DND-41 (cell line): ENCODE measurements around the gene TSPAN14.
A peak's percentile ranks its signal among the peaks of the same experiment; 100 is the strongest.

ENCODE experiments used
- ATAC-seq: fragments of 200-7000 bp; cut with Tn5 transposase; 3 replicates; pipeline ENCODE4 v1.9.1; 2021; ENCODE audit warnings: low read depth; ENCODE audit not compliant: insufficient read depth
- DNase-seq: peaks from one replicate; pipeline ENCODE4 v3.0.0-alpha.2; 2020
- H2AFZ ChIP-seq: 2 replicates; pipeline ENCODE4 v1.6.0; 2012; ENCODE audit warnings: low read depth, low read length
- H3K27ac ChIP-seq: 2 replicates; pipeline ENCODE4 v1.5.1; 2012; ENCODE audit warnings: low read length, inconsistent platforms
- H3K27me3 ChIP-seq: fragments of 200-600 bp; sonication (generic); 2 replicates; pipeline ENCODE4 v1.6.0; 2012; ENCODE audit warnings: low read length, mild to moderate bottlenecking, inconsistent platforms; ENCODE audit not compliant: insufficient read depth, poor library complexity
- H3K36me3 ChIP-seq: 2 replicates; pipeline ENCODE4 v1.5.1; 2012; ENCODE audit warnings: low read length, inconsistent platforms; ENCODE audit not compliant: insufficient read depth
- H3K4me1 ChIP-seq: 2 replicates; pipeline ENCODE4 v1.5.1; 2012; ENCODE audit warnings: mild to moderate bottlenecking, low read length; ENCODE audit not compliant: insufficient read depth
- H3K4me2 ChIP-seq: 2 replicates; pipeline ENCODE4 v1.6.0; 2012; ENCODE audit warnings: mild to moderate bottlenecking, moderate library complexity, low read length, inconsistent platforms; ENCODE audit not compliant: insufficient read depth
- H3K4me3 ChIP-seq, 2 experiments: fragments of 200-600 bp in 1 of 2; shearing (Covaris generic) in 1 of 2; 2 replicates each; pipeline ENCODE4 v1.5.1; 2012 to 2016; ENCODE audit warnings: inconsistent platforms in 2 of 2, low read length in 2 of 2, mild to moderate bottlenecking in 2 of 2, low read depth in 1 of 2, moderate library complexity in 1 of 2
- H3K79me2 ChIP-seq: 2 replicates; pipeline ENCODE4 v1.6.0; 2012; ENCODE audit warnings: low read length, inconsistent platforms; ENCODE audit not compliant: insufficient read depth
- H3K9ac ChIP-seq: 2 replicates; pipeline ENCODE4 v1.6.0; 2012; ENCODE audit warnings: low read depth, mild to moderate bottlenecking, inconsistent platforms, low read length, moderate library complexity
- H3K9me3 ChIP-seq: 2 replicates; pipeline ENCODE4 v1.5.1; 2012; ENCODE audit warnings: low read length, moderate library complexity, mild to moderate bottlenecking, inconsistent platforms; ENCODE audit not compliant: insufficient read depth, severe bottlenecking
- H4K20me1 ChIP-seq: 2 replicates; pipeline ENCODE4 v1.6.0; 2012; ENCODE audit warnings: low read length; ENCODE audit not compliant: insufficient read depth
- EZH2 ChIP-seq: IDR thresholded peaks from 3 replicates; pipeline ENCODE4 v1.6.1; 2012; ENCODE audit warnings: borderline replicate concordance, low read depth, mild to moderate bottlenecking, moderate library complexity, low read length, inconsistent platforms; ENCODE audit not compliant: severe bottlenecking
- TF ChIP-seq, protein P1 (sequence below): IDR thresholded peaks from 2 replicates; pipeline ENCODE4 v1.5.1; 2012; ENCODE audit warnings: borderline replicate concordance, low read length, moderate library complexity, mild to moderate bottlenecking; ENCODE audit not compliant: poor library complexity, severe bottlenecking; ENCODE audit errors: extremely low read depth

TSPAN14 gene

DNA sequence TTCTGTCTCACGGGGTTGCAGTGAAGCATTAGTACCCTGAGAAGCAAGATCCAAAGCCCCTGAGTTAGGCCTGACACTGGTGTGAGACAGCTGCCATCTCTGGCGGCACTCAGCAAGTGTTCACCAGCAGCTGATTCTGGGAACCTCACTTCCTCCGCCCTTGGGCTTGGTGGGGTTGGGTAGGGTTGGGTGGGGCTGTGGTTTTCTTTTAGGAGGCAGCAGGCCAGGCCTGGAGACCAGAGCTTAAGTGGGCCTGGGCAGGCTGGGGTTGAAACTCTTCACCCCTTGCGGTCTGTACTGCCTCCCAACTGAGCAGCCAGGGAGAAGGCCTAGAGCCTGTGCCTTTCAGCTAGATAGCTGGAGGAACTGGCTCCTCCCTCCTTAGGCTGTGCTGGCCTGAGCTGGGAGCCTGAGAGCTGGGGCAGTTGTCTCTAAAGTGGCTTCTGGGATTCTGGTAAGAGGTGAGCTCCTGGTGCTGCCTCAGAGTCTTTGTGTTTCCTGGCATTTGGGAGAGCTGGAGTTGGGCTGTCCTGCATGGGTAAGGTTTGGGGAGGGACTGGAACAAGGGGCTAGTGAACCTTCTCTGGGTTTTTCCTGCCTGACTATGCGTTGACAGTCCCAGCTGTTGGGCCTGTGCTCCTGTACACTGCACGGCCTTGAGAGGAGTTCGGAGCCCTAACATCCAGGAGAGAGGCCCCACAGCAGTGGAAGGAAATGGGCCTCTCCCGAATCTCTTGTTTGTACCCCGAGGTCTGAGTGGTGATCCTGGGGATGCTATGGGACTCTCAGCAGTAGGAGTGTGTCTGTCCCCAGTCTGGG lies 5.1 kb downstream of the TSPAN14 start:
- Histone ChIP-seq H3K79me2 (peaks cover 73% of the 10 kb centered on the region), H3K9me3 (no peaks in the 10 kb centered on the region), H3K4me1 (peaks cover 46% of the 10 kb centered on the region), H4K20me1 (peaks cover 74% of the 10 kb centered on the region), H2AFZ (no peak overlapping the region), H3K4me3 (no peak overlapping the region), H3K36me3 (no peaks in the 10 kb centered on the region; the same call in 1 of the 2 replicates), H3K27ac (peak overlapping the region; percentile 57), H3K9ac (peak overlapping the region; percentile 21; the same call in 1 of the 2 replicates), H3K27me3 (no peaks in the 10 kb centered on the region), H3K4me2 (peak overlapping the region; percentile 40)
- peak; percentile 84 for ATAC-seq
- TF ChIP-seq EZH2, result no peak
- TF ChIP-seq, protein P1, sequence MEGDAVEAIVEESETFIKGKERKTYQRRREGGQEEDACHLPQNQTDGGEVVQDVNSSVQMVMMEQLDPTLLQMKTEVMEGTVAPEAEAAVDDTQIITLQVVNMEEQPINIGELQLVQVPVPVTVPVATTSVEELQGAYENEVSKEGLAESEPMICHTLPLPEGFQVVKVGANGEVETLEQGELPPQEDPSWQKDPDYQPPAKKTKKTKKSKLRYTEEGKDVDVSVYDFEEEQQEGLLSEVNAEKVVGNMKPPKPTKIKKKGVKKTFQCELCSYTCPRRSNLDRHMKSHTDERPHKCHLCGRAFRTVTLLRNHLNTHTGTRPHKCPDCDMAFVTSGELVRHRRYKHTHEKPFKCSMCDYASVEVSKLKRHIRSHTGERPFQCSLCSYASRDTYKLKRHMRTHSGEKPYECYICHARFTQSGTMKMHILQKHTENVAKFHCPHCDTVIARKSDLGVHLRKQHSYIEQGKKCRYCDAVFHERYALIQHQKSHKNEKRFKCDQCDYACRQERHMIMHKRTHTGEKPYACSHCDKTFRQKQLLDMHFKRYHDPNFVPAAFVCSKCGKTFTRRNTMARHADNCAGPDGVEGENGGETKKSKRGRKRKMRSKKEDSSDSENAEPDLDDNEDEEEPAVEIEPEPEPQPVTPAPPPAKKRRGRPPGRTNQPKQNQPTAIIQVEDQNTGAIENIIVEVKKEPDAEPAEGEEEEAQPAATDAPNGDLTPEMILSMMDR, result peak; percentile 54
- peak; percentile 87 for DNase-seq

DNA sequence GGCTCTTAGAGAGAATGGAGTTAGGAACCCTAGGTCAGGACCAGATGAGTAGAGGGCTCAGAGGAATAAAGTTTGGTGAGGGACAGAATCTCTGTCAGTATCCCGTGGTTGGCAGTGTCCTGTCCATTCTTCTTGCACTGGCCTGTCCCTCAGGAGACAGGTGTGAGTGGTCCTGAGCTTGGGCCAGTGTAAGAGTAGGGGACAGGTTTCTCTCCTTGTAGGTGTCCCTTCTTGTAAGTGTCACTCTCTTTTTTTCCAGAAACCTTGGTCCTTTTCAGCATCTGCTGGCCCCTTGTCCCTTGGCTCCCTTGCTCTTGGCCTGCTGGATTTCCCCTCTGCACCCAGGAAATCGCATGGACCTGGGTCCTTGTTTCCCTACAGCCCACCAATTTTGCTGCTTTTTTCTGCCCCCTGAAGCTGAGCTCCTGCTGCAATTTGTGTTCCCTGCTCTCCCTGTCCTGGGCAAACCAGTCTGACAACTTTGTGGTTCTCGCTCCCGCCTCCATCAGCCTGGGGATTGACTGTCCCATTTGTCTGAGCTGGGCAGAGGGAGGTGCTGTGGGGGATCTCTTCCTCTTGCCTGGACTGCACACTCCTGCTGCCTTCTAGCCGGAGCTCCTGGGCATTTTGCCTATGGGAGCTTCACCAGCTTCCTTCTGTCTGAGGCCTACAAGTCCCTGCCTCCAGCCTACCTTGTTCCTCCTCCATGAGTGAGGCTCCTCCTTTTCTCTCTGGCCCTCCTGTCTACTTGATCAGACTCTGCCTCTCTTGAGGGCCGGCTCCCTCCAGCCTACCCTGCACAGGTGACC lies 6.5 kb downstream of the TSPAN14 start:
- Histone ChIP-seq H3K9me3 (no peaks in the 10 kb centered on the region), H3K4me1 (peaks cover 44% of the 10 kb centered on the region), H3K4me3 (no peak overlapping the region), H3K79me2 (peaks cover 77% of the 10 kb centered on the region), H3K36me3 (no peaks in the 10 kb centered on the region), H3K9ac (no peak overlapping the region), H4K20me1 (peaks cover 76% of the 10 kb centered on the region), H2AFZ (no peak overlapping the region), H3K27me3 (no peaks in the 10 kb centered on the region), H3K4me2 (no peak overlapping the region), H3K27ac (no peak overlapping the region)
- ATAC-seq (no peak), DNase-seq (no peak)
- TF ChIP-seq, protein P1, result no peak
- no peak for TF ChIP-seq EZH2

DNA sequence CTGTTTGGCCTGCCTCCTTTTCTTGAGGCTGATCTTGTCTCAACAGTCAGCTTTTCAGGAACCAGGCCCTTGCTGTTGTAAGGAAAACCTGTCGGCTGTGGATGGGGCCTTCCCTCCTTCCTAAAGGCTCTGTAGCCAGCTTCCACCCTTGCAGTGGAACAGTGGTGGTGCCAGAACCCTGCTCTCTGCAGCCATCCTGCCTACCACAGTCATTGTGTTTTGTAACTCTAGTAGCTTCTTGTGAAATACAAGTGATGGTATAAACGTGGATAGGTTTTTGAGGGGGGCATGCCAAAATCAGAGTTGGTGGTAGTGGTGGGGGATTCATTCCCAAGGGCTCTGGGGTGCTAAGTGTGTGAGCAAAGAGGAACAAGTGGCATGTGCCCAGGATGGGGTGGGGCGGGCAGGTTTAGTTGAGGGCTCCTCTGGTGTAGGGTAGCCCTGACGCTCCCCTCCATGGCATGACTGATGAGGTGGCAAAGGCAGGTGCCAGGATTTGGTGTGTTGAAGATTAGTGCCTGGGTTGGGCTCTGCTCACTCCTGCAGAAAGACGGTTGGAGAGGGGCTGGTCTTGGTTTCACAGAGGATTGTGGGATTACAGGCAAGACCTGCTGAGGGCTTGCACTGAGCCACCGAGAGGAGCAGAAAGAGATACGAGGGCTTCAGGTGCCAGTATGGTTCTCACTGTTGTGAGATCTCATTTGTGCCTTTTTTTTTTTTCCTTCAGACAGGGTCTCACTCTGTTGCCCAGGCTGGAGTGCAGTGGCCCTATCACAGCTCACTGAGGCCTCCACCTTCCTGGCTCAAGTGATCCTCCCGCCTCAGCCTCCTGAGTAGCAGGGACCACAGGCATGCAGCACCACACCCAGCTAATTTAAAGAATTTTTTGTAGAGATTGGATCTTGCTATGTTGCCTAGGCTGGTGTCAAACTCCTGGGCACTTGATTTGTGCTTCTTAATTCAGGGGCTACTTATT lies 7.4 kb downstream of the TSPAN14 start:
- no peak overlapping the region for H3K9ac ChIP-seq
- H3K4me1 ChIP-seq, result peaks cover 40% of the 10 kb centered on the region
- H3K4me2 ChIP-seq, result no peak overlapping the region
- ATAC-seq, result no peak
- no peak overlapping the region for H3K27ac ChIP-seq
- no peaks in the 10 kb centered on the region for H3K36me3 ChIP-seq
- TF ChIP-seq EZH2, result no peak
- TF ChIP-seq, protein P1, result no peak
- no peaks in the 10 kb centered on the region for H3K27me3 ChIP-seq
- H4K20me1 ChIP-seq, result peaks cover 70% of the 10 kb centered on the region
- H3K4me3 ChIP-seq, result no peak overlapping the region
- peaks cover 77% of the 10 kb centered on the region for H3K79me2 ChIP-seq
- no peaks in the 10 kb centered on the region for H3K9me3 ChIP-seq
- DNase-seq, result no peak
- H2AFZ ChIP-seq, result no peak overlapping the region
